H1 (cell line): Measurements from ENCODE around the gene RASA4B. TPM values are rescaled to one million over a fixed set of nuclear protein-coding genes. Genes with fewer than 3 reads are reported as not detected.

Source experiments
- MAFK ChIP-seq: IDR thresholded peaks from 2 replicates; pipeline ENCODE4 v1.6.1; 2012; ENCODE audit warnings: low read depth, mild to moderate bottlenecking, improper control_type of control experiment, low read length
- PHF8 ChIP-seq: fragments of 200-600 bp; sonication (generic); conservative IDR thresholded peaks from 2 replicates; pipeline ENCODE4 v1.7.1; 2012; ENCODE audit warnings: low read depth, mild to moderate bottlenecking, inconsistent platforms, low read length, moderate library complexity
- POU5F1 ChIP-seq: IDR thresholded peaks from 2 replicates; pipeline ENCODE4 v1.6.1; 2011; ENCODE audit warnings: low read depth, mild to moderate bottlenecking, low read length, moderate library complexity
- SRF ChIP-seq: IDR thresholded peaks from 2 replicates; pipeline ENCODE4 v1.6.1; 2011; ENCODE audit warnings: mild to moderate bottlenecking, low read depth, low read length, moderate library complexity
- TAF1 ChIP-seq: IDR thresholded peaks from 2 replicates; pipeline ENCODE4 v1.6.1; 2011; ENCODE audit warnings: mild to moderate bottlenecking, low read depth, low read length
- TCF12 ChIP-seq: IDR thresholded peaks from 2 replicates; pipeline ENCODE4 v1.6.1; 2011; ENCODE audit warnings: low read depth, mild to moderate bottlenecking, low read length
- ZNF274 ChIP-seq: IDR thresholded peaks from 2 replicates; pipeline ENCODE4 v1.7.0; 2012; ENCODE audit warnings: low read length, borderline replicate concordance; ENCODE audit errors: extremely low read depth
- polyA plus RNA-seq, 7 experiments: library from polyadenylated mRNA; depleted of rRNA in 3 of 7; stranded (reverse) in 5 of 7; unstranded in 2 of 7; fragments of >200 nt in 5 of 7; fragments of 200-250 nt in 2 of 7; gene quantifications; 1 replicate in 5 of 7; 2 replicates in 1 of 7; 4 replicates in 1 of 7; pipeline versions ENCODE4 v1.2.1 to v1.2.3, GENCODE V29; 2011 to 2013; ENCODE audit warnings: missing spikeins in 2 of 7, mixed read lengths in 2 of 7
- total RNA-seq: library from RNA; stranded (reverse); fragmentation: NEBNext Ultra II Directional; extraction: Animal tissue kit (Norgen Biotek cat#: 25700); gene quantifications from 2 replicates; pipeline ENCODE4 v1.2.1, GENCODE V29; 2021
- TF ChIP-seq, protein P1 (sequence below): fragments of 300-600 bp; sonication (generic); IDR thresholded peaks from 2 replicates; pipeline ENCODE4 v1.7.1; 2012; ENCODE audit warnings: low read length, moderate library complexity, mild to moderate bottlenecking, inconsistent platforms; ENCODE audit not compliant: insufficient replicate concordance
- TF ChIP-seq, protein P2 (sequence below): IDR thresholded peaks from 2 replicates; pipeline ENCODE4 v1.6.1; 2012; ENCODE audit warnings: low read length, inconsistent platforms

RASA4B gene
- total and polyA plus RNA-seq, 2 of the 8 experiments (the other 6 are each of a cell fraction or from before 2014, with no cell fraction given): 3.4 to 6.7 TPM

DNA sequence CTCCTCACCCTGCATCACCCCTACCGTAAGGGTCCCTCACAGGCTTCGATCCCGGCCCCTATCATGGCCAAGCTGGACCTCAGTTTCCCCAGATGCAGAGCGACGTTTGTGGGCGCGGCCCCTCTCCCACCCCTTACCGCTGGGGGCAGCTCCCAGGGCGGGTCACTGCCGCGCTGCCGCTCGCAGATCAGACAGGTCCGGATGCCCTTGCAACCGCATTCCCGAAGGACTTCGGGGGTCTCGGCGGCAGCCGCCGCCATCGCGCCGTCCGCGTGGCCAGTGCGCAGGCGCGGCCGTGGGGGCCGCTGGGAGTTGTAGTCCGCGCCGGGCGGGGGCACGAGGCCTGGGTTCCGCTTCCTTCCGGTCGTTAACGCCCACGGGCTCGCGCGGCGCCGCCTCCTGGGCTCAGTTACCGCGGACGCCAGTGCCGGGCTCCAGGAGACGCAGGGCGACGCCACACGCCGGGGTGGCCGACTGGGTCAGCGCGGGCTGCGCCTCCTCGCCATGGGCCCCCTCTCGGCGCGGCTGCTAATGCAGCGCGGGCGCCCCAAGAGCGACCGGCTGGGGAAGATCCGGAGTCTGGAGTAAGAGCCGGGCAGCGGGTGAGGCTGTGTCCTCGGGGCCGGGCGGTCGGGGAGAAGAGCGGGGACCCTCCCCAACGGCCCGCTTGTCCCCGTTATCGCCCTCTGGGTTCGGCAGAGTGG, 52.8 kb downstream of the RASA4B start, which contains the start of the genes ALKBH4 and LRWD1 (continued):
- TF ChIP-seq, protein P1, sequence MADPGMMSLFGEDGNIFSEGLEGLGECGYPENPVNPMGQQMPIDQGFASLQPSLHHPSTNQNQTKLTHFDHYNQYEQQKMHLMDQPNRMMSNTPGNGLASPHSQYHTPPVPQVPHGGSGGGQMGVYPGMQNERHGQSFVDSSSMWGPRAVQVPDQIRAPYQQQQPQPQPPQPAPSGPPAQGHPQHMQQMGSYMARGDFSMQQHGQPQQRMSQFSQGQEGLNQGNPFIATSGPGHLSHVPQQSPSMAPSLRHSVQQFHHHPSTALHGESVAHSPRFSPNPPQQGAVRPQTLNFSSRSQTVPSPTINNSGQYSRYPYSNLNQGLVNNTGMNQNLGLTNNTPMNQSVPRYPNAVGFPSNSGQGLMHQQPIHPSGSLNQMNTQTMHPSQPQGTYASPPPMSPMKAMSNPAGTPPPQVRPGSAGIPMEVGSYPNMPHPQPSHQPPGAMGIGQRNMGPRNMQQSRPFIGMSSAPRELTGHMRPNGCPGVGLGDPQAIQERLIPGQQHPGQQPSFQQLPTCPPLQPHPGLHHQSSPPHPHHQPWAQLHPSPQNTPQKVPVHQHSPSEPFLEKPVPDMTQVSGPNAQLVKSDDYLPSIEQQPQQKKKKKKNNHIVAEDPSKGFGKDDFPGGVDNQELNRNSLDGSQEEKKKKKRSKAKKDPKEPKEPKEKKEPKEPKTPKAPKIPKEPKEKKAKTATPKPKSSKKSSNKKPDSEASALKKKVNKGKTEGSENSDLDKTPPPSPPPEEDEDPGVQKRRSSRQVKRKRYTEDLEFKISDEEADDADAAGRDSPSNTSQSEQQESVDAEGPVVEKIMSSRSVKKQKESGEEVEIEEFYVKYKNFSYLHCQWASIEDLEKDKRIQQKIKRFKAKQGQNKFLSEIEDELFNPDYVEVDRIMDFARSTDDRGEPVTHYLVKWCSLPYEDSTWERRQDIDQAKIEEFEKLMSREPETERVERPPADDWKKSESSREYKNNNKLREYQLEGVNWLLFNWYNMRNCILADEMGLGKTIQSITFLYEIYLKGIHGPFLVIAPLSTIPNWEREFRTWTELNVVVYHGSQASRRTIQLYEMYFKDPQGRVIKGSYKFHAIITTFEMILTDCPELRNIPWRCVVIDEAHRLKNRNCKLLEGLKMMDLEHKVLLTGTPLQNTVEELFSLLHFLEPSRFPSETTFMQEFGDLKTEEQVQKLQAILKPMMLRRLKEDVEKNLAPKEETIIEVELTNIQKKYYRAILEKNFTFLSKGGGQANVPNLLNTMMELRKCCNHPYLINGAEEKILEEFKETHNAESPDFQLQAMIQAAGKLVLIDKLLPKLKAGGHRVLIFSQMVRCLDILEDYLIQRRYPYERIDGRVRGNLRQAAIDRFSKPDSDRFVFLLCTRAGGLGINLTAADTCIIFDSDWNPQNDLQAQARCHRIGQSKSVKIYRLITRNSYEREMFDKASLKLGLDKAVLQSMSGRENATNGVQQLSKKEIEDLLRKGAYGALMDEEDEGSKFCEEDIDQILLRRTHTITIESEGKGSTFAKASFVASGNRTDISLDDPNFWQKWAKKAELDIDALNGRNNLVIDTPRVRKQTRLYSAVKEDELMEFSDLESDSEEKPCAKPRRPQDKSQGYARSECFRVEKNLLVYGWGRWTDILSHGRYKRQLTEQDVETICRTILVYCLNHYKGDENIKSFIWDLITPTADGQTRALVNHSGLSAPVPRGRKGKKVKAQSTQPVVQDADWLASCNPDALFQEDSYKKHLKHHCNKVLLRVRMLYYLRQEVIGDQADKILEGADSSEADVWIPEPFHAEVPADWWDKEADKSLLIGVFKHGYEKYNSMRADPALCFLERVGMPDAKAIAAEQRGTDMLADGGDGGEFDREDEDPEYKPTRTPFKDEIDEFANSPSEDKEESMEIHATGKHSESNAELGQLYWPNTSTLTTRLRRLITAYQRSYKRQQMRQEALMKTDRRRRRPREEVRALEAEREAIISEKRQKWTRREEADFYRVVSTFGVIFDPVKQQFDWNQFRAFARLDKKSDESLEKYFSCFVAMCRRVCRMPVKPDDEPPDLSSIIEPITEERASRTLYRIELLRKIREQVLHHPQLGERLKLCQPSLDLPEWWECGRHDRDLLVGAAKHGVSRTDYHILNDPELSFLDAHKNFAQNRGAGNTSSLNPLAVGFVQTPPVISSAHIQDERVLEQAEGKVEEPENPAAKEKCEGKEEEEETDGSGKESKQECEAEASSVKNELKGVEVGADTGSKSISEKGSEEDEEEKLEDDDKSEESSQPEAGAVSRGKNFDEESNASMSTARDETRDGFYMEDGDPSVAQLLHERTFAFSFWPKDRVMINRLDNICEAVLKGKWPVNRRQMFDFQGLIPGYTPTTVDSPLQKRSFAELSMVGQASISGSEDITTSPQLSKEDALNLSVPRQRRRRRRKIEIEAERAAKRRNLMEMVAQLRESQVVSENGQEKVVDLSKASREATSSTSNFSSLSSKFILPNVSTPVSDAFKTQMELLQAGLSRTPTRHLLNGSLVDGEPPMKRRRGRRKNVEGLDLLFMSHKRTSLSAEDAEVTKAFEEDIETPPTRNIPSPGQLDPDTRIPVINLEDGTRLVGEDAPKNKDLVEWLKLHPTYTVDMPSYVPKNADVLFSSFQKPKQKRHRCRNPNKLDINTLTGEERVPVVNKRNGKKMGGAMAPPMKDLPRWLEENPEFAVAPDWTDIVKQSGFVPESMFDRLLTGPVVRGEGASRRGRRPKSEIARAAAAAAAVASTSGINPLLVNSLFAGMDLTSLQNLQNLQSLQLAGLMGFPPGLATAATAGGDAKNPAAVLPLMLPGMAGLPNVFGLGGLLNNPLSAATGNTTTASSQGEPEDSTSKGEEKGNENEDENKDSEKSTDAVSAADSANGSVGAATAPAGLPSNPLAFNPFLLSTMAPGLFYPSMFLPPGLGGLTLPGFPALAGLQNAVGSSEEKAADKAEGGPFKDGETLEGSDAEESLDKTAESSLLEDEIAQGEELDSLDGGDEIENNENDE: no peak
- no peak for TF ChIP-seq MAFK
- TF ChIP-seq PHF8: peak; percentile 81
- TF ChIP-seq ZNF274: no peak
- no peak for TF ChIP-seq POU5F1
- TF ChIP-seq, protein P2, sequence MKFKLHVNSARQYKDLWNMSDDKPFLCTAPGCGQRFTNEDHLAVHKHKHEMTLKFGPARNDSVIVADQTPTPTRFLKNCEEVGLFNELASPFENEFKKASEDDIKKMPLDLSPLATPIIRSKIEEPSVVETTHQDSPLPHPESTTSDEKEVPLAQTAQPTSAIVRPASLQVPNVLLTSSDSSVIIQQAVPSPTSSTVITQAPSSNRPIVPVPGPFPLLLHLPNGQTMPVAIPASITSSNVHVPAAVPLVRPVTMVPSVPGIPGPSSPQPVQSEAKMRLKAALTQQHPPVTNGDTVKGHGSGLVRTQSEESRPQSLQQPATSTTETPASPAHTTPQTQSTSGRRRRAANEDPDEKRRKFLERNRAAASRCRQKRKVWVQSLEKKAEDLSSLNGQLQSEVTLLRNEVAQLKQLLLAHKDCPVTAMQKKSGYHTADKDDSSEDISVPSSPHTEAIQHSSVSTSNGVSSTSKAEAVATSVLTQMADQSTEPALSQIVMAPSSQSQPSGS: no peak
- TF ChIP-seq TAF1: peak; percentile 67; the same call in 1 of the 2 replicates
- TF ChIP-seq TCF12: no peak
- no peak for TF ChIP-seq SRF
